ENCODE results near the gene GPRC5C. TPM values are rescaled to one million over a fixed set of nuclear protein-coding genes. Genes with fewer than 3 reads are reported as not detected.

GPRC5C gene
- total and polyA plus RNA-seq, 2 of the 13 experiments (the other 11 are each of a cell fraction or from before 2014, with no cell fraction given), result 85.6 to 300 TPM

DNA sequence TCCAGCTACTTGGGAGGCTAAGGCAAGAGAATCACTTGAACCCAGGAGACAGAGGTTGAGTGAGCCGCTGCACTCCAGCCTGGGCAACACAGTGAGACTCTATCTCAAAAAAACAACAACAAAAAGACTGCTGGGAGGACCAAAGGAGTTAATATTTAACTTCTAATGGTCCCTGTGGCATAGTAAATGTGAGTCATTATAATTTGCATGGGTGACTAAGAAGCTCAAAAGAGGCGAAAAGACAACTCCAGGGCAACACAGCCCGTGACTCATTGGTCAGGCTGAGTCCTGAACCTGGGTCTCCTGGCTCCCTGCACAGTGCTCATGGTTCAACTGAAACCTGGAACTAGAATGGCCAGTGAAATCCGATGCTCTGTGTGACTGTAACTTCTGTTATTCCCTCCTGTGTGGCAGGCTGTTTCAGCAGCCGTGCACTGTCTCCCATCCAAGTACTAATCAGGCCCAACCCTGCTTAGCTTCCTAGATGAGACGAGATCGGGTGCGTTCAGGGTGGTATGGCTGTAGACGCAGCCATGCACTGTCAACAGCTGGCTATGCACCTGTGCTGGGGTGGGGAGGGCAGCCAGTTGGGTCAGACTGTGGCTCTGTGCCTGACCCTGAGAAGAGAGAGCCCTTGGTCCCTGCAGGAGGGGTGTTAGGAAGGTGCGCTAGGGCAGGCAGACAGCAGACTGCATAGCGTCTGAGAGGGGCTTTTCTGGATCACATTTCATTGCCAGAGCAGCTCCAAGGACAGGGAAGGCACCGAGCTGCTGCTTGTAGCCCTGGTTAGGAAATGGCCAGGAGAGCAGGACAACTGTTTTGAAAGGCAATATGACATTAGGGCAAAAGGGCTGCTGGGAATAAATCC is 14.5 kb upstream of the GPRC5C start (continued):
- no peak for TF ChIP-seq MTA3 (CRISPR knock-in tag; IDR thresholded peaks at IDR 0.05)
- TF ChIP-seq ZNF234 (CRISPR knock-in tag; conservative IDR thresholded peaks at IDR 0.05), result no peak
- no peak for TF ChIP-seq TBX3 (IDR thresholded peaks at IDR 0.05; ENCODE audit: borderline replicate concordance)
- TF ChIP-seq ZNF205 (CRISPR knock-in tag; IDR thresholded peaks at IDR 0.05), result peak; percentile 48; the same call in 1 of the 2 replicates
- TF ChIP-seq ZNF562 (CRISPR knock-in tag; IDR thresholded peaks at IDR 0.05; ENCODE audit: borderline replicate concordance), result no peak
- no peak for TF ChIP-seq ZNF230 (CRISPR knock-in tag; IDR thresholded peaks at IDR 0.05)
- no peak for TF ChIP-seq GTF2F1 (IDR thresholded peaks at IDR 0.05; ENCODE audit: low read length)
- no peak for TF ChIP-seq CEBPZ (IDR thresholded peaks at IDR 0.05; ENCODE audit: low read length)
- no peak for TF ChIP-seq NR1H2 (CRISPR knock-in tag; IDR thresholded peaks at IDR 0.05; ENCODE audit: borderline replicate concordance, low read depth)
- TF ChIP-seq, protein P1, sequence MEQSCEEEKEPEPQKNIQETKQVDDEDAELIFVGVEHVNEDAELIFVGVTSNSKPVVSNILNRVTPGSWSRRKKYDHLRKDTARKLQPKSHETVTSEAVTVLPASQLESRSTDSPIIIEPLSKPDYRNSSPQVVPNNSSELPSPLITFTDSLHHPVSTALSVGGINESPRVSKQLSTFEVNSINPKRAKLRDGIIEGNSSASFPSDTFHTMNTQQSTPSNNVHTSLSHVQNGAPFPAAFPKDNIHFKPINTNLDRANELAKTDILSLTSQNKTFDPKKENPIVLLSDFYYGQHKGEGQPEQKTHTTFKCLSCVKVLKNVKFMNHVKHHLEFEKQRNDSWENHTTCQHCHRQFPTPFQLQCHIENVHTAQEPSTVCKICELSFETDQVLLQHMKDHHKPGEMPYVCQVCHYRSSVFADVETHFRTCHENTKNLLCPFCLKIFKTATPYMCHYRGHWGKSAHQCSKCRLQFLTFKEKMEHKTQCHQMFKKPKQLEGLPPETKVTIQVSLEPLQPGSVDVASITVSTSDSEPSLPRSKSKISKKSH (CRISPR knock-in tag; IDR thresholded peaks at IDR 0.05; ENCODE audit: borderline replicate concordance), result 0 out of 2 replicates have a peak, but pooled peaks have one; percentile 41
- peak; percentile 90 for TF ChIP-seq ZNF687 (CRISPR knock-in tag; IDR thresholded peaks at IDR 0.05)
- peak; percentile 24; the same call in 1 of the 2 replicates for TF ChIP-seq TSC22D2 (CRISPR knock-in tag; IDR thresholded peaks at IDR 0.05; ENCODE audit: borderline replicate concordance)
- TF ChIP-seq HOXA3 (CRISPR knock-in tag; IDR thresholded peaks at IDR 0.05), result peak; percentile 66; the same call in 1 of the 2 replicates
- peak; percentile 49 for TF ChIP-seq SIX4 (CRISPR knock-in tag; IDR thresholded peaks at IDR 0.05)
- no peak for TF ChIP-seq ELF4 (CRISPR knock-in tag; IDR thresholded peaks at IDR 0.05; ENCODE audit: borderline replicate concordance)
- peak; percentile 17; the same call in 1 of the 2 replicates for TF ChIP-seq ZBTB38 (CRISPR knock-in tag; IDR thresholded peaks at IDR 0.05)
- TF ChIP-seq MTERF4 (CRISPR knock-in tag; IDR thresholded peaks at IDR 0.05), result no peak

Measured in HepG2 (cell line).